Kidney (tissue), 14 donors: Measurements from ENCODE around the gene CACNA1A. TPM values are rescaled to one million over a fixed set of nuclear protein-coding genes. Genes with fewer than 3 reads are reported as not detected.

Experiments used
- DNase-seq, 5 donors: peaks; one replicate each; pipeline ENCODE4 v3.0.0-alpha.2; 2013 to 2020
- FAIRE-seq: peaks from 2 replicates; lab custom pipeline; 2012; peaks lifted over from hg19 to GRCh38; lab: Jason Lieb, UNC
- H3K27ac ChIP-seq, 2 donors: one replicate each; pipeline ENCODE4 v1.7.0; 2013; ENCODE audit warnings: low read depth in 2 of 2, low read length in 2 of 2, inconsistent platforms in 1 of 2
- H3K27me3 ChIP-seq: one replicate; pipeline ENCODE4 v1.7.1; 2013; ENCODE audit warnings: low read length, inconsistent platforms; ENCODE audit not compliant: control insufficient read depth, insufficient read depth
- H3K36me3 ChIP-seq, 3 donors: one replicate each; pipeline versions ENCODE4 v1.7.0 to v1.7.1; 2013; ENCODE audit warnings: low read length in 3 of 3, control low read depth in 1 of 3, inconsistent platforms in 1 of 3; ENCODE audit not compliant: insufficient read depth in 3 of 3, control insufficient read depth in 2 of 3
- H3K4me1 ChIP-seq, 3 donors: one replicate each; pipeline versions ENCODE4 v1.7.0 to v1.7.1; 2013; ENCODE audit warnings: low read length in 3 of 3, inconsistent platforms in 1 of 3, low read depth in 1 of 3; ENCODE audit not compliant: control insufficient read depth in 2 of 3, insufficient read depth in 2 of 3
- H3K4me3 ChIP-seq, 3 donors: one replicate each; pipeline versions ENCODE4 v1.7.0 to v1.8.1; 2013; ENCODE audit warnings: low read length in 3 of 3, control low read depth in 1 of 3, inconsistent platforms in 1 of 3
- H3K9ac ChIP-seq, 3 donors: one replicate each; pipeline versions ENCODE4 v1.7.0 to v1.7.1; 2013; ENCODE audit warnings: low read length in 3 of 3, control low read depth in 1 of 3, inconsistent platforms in 1 of 3
- H3K9me3 ChIP-seq, 3 donors: one replicate each; pipeline versions ENCODE4 v1.7.0 to v1.7.1; 2013; ENCODE audit warnings: low read length in 3 of 3, control low read depth in 1 of 3, inconsistent platforms in 1 of 3; ENCODE audit not compliant: control insufficient read depth in 2 of 3, insufficient read depth in 1 of 3
- CTCF ChIP-seq: IDR thresholded peaks from 3 replicates; pipeline ENCODE4 v1.5.1; 2012; ENCODE audit warnings: mild to moderate bottlenecking, moderate library complexity, borderline replicate concordance; ENCODE audit not compliant: insufficient read depth; ENCODE audit errors: extremely low read depth
- intact Hi-C: fragments of 100-400 bp; cut with DNase I; formaldehyde crosslinking; loops from one replicate; pipeline ENCODE4 v1.11.1; 2022
- polyA plus RNA-seq: library from polyadenylated mRNA; stranded (reverse); fragments of 350-450 nt; fragmentation: Illumina TruSeq; extraction: RNeasy Lipid Tissue Mini Kit (QIAGEN cat#74804); gene quantifications from one replicate; pipeline ENCODE4 v1.2.3, GENCODE V29; 2014; ENCODE audit warnings: low read depth, low replicate concordance; ENCODE audit not compliant: insufficient read depth
- total RNA-seq: library from RNA; stranded (reverse); fragmentation: NEBNext Ultra II Directional; extraction: Animal tissue kit (Norgen Biotek cat#: 25700); gene quantifications from one replicate; pipeline ENCODE4 v1.2.1, GENCODE V29; 2021
- donor health status: control.
- donor health status: control.
- donor health status: control.
- donor health status: control.
- donor health status: control.
- donor health status: DM: yes; HTN: yes; CAD: no.
- donor health status: Normal renal cell carcinoma (clear cell type).

Gene CACNA1A
- total and polyA plus RNA-seq, 2 donors from 2014 or later, result 0.30 to 1.7 TPM

DNA sequence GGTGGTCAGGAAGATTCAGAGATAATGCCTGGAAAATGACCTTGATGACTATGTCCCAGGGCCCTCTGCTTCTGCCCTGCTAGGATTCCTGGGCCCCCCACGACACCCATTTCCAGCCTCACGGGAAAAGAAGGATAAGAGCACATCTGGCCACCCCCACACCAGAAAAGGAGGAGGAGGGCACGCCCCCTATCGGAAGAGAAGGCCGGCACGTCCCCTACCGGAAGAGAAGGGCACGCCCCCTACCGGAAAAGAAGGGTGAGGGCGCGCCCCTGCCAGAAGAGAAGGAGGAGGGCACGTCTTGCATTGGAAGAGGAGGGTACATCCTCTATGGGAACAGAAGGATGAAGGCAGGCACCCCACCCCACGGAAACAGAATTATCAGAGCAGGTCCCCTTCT lies 271.8 kb downstream of the CACNA1A start:
- Histone ChIP-seq H3K4me1 (no peaks in the 10 kb centered on the region), H3K27me3 (no peaks in the 10 kb centered on the region), H3K9me3 (peaks cover 0 to 5% (median 0%) of the 10 kb centered on the region in 3 donors), H3K27ac (no peak overlapping the region), H3K4me3 (no peak overlapping the region), H3K9ac (no peak overlapping the region), H3K36me3 (no peaks in the 10 kb centered on the region)
- DNase-seq (peak in 2 of 5 donors; percentile 54 to 60), FAIRE-seq (no peak)
- peak; percentile 54 for TF ChIP-seq CTCF
- intact Hi-C loops, result no loop called here

DNA sequence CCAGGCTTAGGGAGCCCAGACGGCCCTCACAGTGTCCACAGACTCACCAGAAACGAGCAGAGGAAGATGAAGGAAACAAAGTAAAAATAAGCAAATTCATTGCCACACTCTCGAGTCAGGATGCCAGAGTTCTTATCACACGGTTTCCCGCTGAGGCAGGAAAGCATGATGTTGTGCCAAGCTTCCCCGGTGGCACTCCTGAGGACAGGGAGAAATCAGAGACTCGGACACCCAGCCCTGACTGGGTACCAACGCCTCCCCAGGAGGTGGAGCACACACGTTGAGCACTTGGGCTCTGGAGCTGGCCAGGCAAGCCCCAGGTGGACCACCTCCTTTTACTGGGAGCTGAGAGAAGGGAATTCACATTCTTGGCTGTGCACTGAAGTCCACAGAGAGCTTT lies 274.6 kb downstream of the CACNA1A start:
- intact Hi-C loops, result no loop called here
- H3K9ac ChIP-seq, result no peak overlapping the region
- no peak for DNase-seq
- no peaks in the 10 kb centered on the region for H3K27me3 ChIP-seq
- H3K36me3 ChIP-seq, result no peaks in the 10 kb centered on the region
- no peak for TF ChIP-seq CTCF
- H3K27ac ChIP-seq, result no peak overlapping the region
- peaks cover 0 to 5% (median 0%) of the 10 kb centered on the region in 3 donors for H3K9me3 ChIP-seq
- H3K4me1 ChIP-seq, result no peaks in the 10 kb centered on the region
- FAIRE-seq, result no peak
- H3K4me3 ChIP-seq, result no peak overlapping the region

DNA sequence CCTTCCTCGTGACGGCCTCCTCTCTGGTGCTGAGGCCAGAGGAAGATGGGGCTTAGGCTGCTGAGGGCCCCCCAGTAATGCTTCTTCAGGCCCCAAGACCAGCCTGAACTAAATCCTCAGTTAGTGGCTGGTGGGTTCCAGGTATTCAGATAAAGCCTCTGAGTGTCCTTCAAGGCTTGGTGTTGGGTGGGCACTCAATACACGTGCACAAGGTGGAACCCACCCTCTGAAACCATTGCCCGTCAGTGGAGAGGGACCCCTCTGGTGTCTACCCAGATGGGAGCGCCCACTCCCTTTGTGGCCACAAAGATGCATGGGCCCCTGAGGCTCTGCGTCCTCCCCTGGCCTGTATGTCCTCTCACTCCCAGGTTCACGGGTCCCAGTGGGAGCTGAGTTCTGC lies 277.0 kb downstream of the CACNA1A start:
- FAIRE-seq, result no peak
- no peaks in the 10 kb centered on the region for H3K9me3 ChIP-seq
- DNase-seq, result no peak
- no peak overlapping the region for H3K9ac ChIP-seq
- H3K4me3 ChIP-seq, result no peak overlapping the region
- TF ChIP-seq CTCF, result no peak
- no peaks in the 10 kb centered on the region for H3K36me3 ChIP-seq
- H3K27ac ChIP-seq, result no peak overlapping the region
- intact Hi-C loops, result no loop called here
- no peaks in the 10 kb centered on the region for H3K4me1 ChIP-seq
- no peaks in the 10 kb centered on the region for H3K27me3 ChIP-seq

DNA sequence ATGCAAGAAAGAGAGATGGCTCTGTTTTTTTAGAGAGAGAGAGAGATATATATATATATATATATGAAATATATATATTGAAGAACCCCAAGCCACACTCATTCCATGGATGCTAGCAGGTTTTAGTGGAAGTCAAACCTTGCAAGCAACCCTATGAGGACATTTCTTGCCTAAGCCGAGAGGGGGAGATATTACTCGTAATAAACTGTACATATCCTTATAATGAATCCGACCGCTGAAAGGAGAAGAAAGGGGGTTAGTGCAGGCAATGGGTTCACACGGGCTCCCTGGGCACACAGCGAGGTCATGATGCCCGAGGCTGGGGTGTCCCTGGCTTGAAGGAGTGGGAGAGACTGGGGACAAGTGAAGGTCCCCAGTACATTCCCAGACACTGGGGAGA lies 277.7 kb downstream of the CACNA1A start:
- Histone ChIP-seq H3K9me3 (no peaks in the 10 kb centered on the region), H3K9ac (no peak overlapping the region), H3K36me3 (no peaks in the 10 kb centered on the region), H3K4me3 (no peak overlapping the region), H3K27ac (no peak overlapping the region), H3K4me1 (no peaks in the 10 kb centered on the region), H3K27me3 (no peaks in the 10 kb centered on the region)
- intact Hi-C loops, result no loop called here
- DNase-seq (no peak), FAIRE-seq (no peak)
- no peak for TF ChIP-seq CTCF
